GM19438 (cell line): ENCODE data around the gene NUPR1.
"Not testable (repeated sequence)": the region's sequence is repeated elsewhere in the genome, so short reads cannot be mapped to it uniquely, and the experiment has no call there.

Experiments
- ATAC-seq: cut with Tn5 transposase; IDR thresholded peaks from one replicate; pipeline ENCODE4 v1.9.1; 2021; ENCODE audit warnings: low read depth; ENCODE audit not compliant: unreplicated experiment

NUPR1 gene

DNA sequence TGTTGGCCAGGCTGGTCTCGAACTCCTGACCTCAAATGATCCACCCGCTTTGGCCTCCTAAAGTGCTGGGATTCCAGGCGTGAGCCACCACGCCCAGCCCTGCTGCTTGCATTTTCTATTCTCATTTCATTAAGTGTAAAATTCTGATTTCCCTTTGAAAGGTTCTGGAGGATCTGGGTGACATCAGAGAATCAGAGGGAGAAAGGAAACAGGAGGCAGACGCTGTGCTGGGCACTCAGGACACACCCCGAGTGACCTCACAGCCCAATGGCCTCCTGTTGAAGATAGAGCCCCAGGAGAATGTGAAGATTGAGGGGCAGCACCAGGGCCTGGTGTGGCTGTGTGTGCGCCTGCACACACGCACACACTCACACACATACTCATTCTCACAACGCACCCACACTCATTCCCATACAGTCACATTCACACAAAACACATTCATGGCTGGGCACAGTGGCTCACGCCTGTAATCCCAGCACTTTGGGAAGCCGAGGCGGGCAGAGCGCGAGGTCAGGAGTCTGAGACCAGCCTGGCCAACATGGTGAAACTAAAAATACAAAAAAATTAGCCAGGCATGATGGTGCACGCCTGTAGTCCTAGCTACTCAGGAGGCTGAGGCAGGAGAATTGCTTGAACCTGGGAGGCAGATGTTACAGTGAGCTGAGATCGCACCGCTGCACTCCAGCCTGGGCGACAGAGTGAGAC lies 38.1 kb downstream of the NUPR1 start:
- not testable (repeated sequence) for ATAC-seq

DNA sequence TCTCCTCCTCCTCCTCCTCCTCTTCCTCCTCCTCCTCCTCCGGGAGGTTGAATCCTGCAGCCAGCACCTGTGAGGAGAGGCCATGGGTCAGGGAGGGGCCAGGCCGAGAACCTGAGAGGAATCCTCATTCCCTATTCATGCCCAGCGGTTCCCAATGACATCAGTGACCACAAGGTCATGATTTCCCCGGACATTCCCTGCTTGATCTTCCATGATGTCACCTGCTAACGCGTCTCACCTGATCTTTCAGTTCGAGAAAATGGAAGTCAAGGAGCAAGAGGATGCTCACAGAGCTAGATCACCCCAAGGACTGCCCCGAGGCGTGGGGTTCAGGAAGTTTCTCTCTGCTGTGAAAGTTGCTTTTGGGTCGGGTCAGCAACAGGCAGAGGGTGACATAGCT lies 38.9 kb downstream of the NUPR1 start:
- ATAC-seq, result no peak

DNA sequence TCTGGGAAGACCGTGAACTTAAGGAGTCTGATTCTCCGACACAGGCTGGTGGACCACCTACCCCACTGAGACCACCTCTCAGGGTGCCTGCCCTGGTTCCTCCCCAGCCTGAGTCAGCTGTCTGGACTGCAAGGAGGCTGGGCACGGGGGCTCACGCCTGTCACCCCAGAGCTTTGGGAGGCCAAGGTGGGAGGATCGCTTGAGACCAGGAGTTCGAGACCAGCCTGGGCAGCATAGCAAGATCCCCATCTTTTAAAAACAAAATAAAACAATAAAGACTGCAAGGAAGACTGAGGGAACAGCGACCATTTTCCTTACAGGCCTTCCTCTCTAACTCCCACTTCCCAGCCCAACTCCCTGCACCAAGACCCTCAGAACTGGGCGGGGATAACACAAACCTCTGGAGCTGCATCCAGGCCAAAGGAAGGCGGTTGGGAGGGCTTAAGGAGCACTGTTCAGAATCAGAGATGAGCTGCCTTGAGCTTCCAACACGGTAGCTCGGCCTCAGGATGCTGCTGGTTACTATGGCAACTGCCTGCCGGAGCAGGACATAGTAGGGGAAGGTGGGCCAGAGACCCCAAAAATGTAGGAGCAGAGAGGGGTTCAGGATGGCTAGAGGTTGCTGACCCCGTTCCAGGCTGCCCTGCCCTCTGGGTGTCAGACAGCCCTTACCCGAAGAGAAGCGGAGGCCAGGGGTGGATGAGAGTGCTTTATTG lies 40.0 kb downstream of the NUPR1 start:
- ATAC-seq, result no peak

DNA sequence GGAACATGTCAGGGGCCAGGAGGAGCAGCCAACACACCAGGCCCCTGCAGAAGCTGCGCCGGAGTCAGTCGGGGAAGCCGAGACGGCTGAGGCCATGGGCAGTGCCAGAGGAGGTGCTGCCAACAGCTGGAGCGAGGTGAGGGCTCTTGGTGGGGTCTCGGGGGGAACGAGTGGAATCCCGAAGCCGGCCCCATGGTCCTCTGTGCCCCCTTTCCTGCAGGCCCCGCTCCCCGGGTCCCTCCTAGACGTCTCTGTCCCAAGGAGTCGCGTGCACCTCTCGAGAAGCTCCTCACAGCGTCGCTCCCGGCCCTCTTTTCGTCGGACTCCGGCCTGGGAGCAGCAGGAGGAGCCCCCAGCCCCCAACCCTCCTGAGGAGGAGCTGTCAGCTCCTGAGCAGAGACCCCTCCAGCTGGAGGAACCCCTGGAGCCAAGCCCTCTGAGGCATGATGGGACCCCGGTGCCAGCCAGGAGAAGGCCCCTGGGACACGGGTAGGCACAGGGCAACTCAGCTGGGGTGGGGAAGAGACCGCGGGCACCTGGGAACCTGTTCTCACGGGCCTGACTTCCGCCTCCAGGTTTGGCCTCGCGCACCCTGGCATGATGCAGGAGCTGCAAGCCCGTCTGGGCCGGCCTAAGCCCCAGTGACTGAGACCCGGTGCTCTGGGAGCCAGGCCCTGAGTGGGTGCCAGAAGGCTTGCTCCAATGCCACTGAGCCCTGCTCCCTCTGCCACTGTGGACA lies 40.7 kb downstream of the NUPR1 start:
- no peak for ATAC-seq

DNA sequence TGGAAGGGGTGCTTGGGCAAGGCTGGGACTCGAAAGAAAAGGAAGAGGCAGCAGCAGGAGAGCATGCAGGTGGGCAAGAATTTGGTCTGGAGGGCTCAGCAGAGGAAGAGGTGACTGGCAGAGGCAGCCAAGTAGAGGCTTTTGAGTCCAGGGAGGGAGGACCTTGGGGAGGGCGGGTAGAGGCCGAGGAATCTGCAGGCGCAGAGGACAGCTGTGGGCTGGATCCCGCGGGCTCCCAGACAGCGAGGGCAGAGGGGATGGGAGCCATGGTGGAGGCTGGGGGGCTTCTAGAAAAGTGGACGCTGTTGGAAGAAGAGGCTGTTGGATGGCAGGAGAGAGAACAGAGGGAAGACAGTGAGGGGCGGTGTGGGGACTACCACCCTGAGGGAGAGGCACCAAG lies 41.4 kb downstream of the NUPR1 start:
- no peak for ATAC-seq

DNA sequence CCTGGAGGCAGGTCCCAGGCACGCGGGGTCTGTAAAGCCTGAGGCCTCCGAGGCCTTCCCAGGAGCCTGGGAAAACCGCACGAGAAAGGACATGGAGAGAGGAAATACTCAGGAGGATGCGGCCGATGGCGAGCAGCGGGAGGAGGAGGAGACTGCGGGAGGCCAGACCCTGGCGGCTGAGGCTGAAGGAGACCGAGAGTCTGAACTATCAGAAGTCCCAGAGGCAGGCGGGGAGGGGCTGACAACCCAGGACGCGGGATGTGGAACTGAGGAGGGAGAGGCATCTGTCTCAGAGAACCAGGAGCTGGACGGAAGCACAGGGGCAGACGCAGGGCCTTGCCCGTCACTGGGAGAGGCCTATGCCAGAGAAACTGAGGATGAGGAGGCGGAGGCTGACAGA lies 41.9 kb downstream of the NUPR1 start:
- no peak for ATAC-seq

DNA sequence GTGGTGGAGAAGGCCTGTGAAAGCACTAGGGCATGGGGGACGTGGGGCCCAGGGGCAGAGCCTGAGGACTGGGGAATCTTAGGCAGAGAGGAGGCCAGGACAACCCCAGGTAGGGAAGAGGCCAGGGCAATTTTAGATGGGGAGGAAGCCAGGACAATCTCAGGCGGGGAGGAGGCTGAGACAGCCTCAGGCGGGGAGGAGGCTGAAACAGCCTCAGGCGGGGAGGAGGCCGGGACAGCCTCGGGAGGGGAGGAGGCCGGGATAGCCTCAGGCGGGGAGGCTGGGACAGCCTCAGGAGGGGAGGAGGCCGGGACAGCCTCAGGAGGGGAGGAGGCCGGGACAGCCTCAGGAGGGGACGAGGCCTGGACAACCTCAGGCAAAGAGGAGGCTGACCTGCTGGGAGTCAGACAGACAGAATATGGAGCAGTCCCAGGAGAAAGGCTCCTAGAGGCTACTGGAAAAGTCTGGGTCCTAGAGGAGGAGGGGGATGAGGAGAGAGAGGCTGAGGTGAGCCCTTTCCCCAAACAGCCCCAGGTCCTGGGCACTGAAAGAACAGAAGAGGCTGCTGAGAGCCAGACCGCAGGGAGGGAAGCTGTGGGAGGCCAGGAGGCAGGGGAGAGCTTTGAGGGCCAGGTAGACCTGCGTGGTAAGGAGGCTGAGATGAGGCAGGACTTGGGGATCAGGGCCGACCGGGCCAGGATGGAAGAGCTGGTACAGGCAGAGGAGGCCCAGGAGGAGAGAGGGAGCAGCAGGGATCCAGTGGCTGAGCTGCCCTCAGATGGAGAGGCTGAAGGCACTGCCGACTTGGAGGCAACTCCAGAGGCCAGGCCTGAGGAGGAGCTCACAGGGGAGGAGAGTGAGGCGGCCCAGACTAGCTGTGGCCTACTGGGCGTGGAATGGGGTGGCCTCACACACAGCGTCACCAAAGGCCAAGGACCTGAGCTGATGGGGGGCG lies 42.7 kb downstream of the NUPR1 start:
- no peak for ATAC-seq

DNA sequence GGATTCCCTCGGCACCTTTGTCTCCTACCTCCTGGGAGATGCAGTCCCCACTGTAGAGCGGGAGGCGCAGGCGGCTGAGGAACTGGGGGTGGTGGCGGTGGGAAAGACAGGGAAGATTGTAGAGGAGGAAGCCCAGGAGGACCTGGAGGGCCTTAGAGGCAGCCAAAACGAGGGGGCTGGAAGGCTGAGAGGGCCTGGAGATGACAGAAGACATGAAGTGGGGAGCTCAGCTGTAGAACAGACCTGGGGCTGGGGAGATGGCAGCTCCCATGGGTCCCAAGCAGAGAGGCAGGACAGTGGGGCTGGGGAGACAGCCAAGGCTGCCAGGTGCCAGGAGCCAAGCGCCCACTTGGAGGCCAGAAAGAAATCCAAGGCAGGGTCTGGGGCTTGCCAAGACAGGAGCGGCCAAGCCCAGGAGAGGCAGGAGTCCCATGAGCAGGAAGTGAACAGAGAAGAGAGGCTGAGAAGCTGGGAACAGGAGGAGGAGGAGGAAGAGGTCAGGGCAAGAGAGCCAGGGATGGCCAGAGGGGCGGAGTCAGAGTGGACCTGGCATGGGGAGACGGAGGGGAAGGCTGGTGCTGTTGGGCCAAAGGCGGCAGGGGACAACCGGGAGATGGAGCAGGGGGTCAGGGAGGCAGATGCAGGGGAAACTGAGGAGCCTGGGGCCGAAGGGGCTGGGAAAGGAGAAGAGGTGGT lies 43.5 kb downstream of the NUPR1 start:
- no peak for ATAC-seq

DNA sequence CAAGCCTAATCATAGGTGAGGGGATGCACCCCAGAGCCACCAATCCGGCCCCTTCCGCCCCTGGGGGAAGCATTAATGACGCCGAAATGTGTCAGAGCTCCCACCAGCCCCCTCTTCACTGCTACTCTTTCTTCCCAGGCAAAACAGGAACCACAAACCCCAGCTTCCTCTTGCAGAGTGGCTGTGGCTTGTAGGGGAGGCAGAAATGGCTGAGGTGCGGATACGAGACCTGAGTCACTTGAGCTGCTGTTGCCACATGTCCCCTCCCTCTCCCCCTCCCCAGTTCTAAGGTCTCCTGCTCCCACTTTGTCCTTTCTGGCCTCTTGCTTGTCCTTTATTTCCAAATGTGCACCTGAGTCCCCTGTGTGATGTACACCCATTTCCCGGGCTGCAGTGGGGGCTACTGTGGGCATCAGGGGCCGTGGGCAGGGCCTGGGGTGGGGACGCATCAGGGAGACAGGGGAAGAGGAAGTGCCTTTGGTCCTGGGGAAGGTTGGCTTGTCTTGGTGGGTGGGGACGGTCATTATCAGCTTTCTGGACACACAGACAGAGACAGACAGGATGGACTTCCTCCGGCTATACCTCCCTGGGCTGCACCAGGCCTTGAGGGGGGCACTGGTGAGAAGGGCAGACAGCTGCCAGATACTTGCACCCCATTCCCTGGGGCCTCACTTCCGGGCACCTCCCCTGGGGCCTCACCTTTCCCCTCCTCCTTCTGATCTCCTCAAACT lies 44.5 kb downstream of the NUPR1 start, which contains the start of gene APOBR:
APOBR (plus strand) TSS at position 523 of the 731 bp plus-strand sequence; CDS start at position 562, 39 bp downstream.
- peak; percentile 35 for ATAC-seq

DNA sequence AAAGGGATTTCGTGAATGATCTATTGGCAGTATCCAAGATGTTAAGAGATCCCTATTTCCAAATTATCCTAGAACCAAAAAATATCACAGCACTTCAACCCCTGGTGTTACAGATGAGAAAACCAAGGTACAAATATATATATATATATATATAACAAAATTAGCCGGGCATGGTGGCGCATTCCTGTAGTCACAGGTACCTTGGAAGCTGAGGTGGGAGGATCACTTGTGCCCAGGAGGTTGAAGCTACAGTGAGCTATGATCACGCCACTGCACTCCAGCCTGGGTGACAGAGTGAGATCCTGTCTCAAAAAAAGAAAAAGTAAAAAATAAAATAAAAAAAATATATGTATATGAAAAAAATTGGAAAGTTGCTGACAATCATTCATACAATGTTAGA lies 46.3 kb downstream of the NUPR1 start:
- ATAC-seq, result no peak

DNA sequence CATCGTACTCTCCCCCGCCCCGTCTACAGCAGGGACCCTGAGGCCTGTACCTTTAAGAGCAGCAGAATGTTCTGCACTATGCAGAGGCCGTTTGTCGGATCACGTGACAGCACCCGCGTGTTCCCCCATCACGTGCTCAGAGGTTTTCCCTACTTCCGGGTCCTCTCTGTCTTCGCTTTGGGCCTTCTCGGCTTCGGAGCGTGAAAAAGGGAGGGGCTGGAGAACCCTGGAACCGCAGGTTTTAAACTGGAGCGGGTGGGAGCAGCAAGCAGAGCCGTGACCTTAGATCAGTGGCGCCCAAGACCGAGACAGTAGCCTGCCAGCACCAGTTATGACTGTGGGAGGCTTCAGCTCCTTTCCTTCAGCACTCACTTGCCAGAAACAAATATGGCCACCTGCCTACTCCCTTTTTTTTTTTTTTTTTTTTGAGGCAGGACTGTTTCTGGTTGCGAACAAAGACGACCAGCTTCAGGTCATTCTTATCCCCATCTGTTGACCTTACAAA lies 46.8 kb downstream of the NUPR1 start, which contains the start of gene CLN3:
CLN3 (minus strand) TSS at position 105 of the 505 bp plus-strand sequence. CDS start 315 bp downstream, outside the sequence.
- ATAC-seq, result peak; percentile 66

DNA sequence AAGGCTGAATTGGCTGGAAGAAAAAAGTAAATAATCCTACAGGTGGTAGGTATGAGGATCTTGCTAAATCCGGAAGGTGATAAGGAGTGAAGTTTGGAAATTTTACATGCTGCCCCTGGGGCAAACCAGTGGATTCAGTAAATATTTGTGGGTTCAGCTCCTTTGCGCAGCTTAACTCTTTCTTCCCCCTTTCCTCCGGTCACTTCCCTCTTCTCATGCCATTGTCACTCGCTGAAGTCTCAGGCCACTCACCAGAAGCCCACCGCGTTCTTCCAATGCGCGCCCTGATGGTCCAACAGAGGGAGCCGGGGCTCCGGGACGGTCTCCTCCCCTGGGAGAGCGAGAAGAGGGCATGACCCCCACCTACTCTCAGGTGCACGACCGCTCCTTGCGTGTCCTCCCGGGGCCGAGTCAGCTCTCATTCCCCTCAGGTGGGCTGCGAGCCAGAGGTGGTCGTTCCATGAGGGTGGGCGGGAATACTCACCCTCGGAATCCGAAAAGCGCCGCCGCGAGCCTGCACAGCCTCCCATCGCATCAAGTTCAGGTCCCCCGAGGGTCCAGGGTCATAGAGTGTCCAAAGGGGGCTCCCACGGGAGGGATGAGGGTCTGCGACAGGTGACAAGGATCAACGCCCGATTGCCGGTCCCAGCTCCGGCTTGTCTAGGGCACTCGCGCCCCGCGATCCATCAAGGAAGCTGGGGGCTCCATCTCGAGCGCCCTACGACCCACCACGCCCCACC lies 47.4 kb downstream of the NUPR1 start:
- no peak for ATAC-seq

DNA sequence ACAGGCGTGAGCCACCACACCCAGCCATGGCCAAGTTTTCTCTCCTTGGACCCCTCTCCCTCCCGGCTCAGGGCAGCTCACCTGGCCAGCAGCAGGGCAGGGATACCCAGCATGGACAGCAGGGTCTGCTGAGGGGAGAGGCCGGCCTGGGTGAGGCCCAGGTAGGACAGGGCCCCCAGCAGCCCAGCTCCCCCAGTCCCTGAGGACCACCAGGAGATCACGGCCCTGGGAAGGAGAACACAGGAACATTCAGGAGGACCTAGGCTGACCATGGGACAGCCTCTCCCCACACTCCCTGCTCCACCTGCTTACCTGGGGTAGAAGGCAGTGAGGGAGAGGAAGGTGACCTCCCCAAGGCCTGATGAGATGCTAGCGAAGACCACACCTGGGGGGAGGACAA lies 52.5 kb downstream of the NUPR1 start:
- no peak for ATAC-seq

DNA sequence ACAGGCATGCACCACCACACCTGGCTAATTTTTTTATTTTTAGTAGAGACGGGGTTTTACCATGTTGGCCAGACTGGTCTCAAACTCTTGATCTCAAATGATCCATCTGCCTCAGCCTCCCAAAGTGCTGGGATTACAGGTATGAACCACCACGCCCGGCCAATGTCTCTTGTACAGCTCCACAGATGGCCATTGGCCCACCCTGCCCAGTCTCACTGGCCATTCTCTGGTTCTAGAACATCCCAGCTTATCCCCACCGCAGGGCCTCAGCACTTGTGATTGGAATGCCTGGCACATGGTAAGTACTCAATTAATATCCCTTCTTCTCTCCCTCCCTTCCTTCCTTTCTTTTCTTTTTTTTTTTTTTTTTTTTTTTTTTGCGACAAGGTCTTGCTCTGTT lies 55.4 kb downstream of the NUPR1 start:
- not testable (repeated sequence) for ATAC-seq
